Neural cell (in vitro differentiated cells): ENCODE measurements around the gene SCN1A.

Source experiments
- EZH2 ChIP-seq: fragments of 200-600, 300-800 bp; shearing (Covaris generic), sonication (generic); IDR thresholded peaks from 2 replicates; pipeline ENCODE4 v1.6.1; 2014; ENCODE audit warnings: antibody characterized with exemption, low read length, borderline replicate concordance, mild to moderate bottlenecking; ENCODE audit not compliant: insufficient read depth, poor library complexity, severe bottlenecking
- POLR2AphosphoS5 ChIP-seq: IDR thresholded peaks from 2 replicates; pipeline ENCODE4 v1.6.1; 2012
- TF ChIP-seq, protein P1 (sequence below): fragments of 450-650 bp; IDR thresholded peaks from 2 replicates; pipeline ENCODE4 v1.5.1; 2014; ENCODE audit warnings: antibody characterized with exemption, mild to moderate bottlenecking, moderate library complexity; ENCODE audit not compliant: poor library complexity, severe bottlenecking

DNA sequence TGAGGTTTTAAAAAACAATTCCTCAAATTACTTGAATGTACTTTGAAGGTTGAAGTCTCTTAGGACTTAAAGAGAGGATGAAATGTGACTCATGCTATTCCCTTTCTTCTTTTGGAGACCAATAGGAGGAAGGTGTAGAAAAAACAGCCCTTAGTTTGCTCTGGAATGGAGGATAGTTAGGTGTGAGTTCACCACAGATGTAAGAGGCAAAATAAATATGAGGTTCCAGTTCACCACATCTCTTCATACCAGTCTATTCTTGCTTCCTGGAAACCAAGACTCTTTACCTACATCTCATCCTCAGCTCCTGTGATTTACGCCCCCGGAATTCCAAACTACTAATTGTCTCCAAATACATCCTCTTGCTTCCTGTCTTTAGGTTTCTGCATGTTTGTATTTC lies 96.8 kb downstream of the SCN1A start:
- TF ChIP-seq, protein P1, sequence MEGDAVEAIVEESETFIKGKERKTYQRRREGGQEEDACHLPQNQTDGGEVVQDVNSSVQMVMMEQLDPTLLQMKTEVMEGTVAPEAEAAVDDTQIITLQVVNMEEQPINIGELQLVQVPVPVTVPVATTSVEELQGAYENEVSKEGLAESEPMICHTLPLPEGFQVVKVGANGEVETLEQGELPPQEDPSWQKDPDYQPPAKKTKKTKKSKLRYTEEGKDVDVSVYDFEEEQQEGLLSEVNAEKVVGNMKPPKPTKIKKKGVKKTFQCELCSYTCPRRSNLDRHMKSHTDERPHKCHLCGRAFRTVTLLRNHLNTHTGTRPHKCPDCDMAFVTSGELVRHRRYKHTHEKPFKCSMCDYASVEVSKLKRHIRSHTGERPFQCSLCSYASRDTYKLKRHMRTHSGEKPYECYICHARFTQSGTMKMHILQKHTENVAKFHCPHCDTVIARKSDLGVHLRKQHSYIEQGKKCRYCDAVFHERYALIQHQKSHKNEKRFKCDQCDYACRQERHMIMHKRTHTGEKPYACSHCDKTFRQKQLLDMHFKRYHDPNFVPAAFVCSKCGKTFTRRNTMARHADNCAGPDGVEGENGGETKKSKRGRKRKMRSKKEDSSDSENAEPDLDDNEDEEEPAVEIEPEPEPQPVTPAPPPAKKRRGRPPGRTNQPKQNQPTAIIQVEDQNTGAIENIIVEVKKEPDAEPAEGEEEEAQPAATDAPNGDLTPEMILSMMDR: no peak
- TF ChIP-seq EZH2 (no peak), POLR2AphosphoS5 (no peak)
